T-cell (primary cell): ENCODE measurements around the gene MAN2A1. TPM values are rescaled to one million over a fixed set of nuclear protein-coding genes. Genes with fewer than 3 reads are reported as not detected.

Source experiments
- ATAC-seq, 4 experiments: fragments of 200-7000 bp in 3 of 4; fragments of 150-1000 bp in 1 of 4; cut with Tn5 transposase; replicated peaks in 1 of 4; 1 replicate in 3 of 4; 2 replicates in 1 of 4; pipeline ENCODE4 v1.10.0; 2021; ENCODE audit warnings: moderate library complexity in 3 of 4, mild to moderate bottlenecking in 2 of 4, moderate number of reproducible peaks in 1 of 4
- CTCF ChIA-PET, 2 donors: fragments of 300-600 bp; sonication (Branson Sonifier 250); formaldehyde crosslinking; loops; one replicate each; lab custom pipeline; 2022; ENCODE audit warnings: antibody characterized with exemption in 2 of 2; lab: Charles Lee
- POLR2A ChIA-PET, 2 donors: fragments of 300-600 bp; sonication (Branson Sonifier 250); formaldehyde crosslinking; loops; one replicate each; lab custom pipeline; 2022; ENCODE audit warnings: antibody characterized with exemption in 2 of 2; lab: Charles Lee
- DNase-seq, 35 experiments: peaks; one replicate each; pipeline versions ENCODE4 v3.0.0 to v3.0.0-alpha.2; 2013 to 2023
- H3K27ac ChIP-seq: one replicate; pipeline ENCODE4 v1.5.1; 2013; ENCODE audit warnings: low read length
- H3K27me3 ChIP-seq, 2 experiments: replicated peaks in 1 of 2; 1 replicate in 1 of 2; 2 replicates in 1 of 2; pipeline versions ENCODE4 v1.6.1 to v1.7.0; 2013; ENCODE audit warnings: low read length in 1 of 2, mixed read lengths in 1 of 2; ENCODE audit not compliant: control insufficient read depth in 2 of 2, insufficient read depth in 2 of 2; ENCODE audit errors: extremely low read depth in 1 of 2
- H3K36me3 ChIP-seq, 2 donors: 1 replicate in 1 of 2; 2 replicates in 1 of 2; pipeline versions ENCODE4 v1.6.1 to v1.7.0; 2013; ENCODE audit warnings: low read length in 1 of 2; ENCODE audit not compliant: control insufficient read depth in 2 of 2, insufficient read depth in 1 of 2; ENCODE audit errors: extremely low read depth in 1 of 2
- H3K4me1 ChIP-seq, 2 experiments: 1 replicate in 1 of 2; 2 replicates in 1 of 2; pipeline versions ENCODE4 v1.6.1 to v1.7.0; 2013; ENCODE audit warnings: low read length in 2 of 2, mixed read lengths in 1 of 2; ENCODE audit not compliant: insufficient read depth in 2 of 2, control insufficient read depth in 1 of 2; ENCODE audit errors: extremely low read depth in 1 of 2
- H3K4me3 ChIP-seq, 2 donors: 1 replicate in 1 of 2; 2 replicates in 1 of 2; pipeline versions ENCODE4 v1.5.1 to v1.7.0; 2013; ENCODE audit warnings: mild to moderate bottlenecking in 2 of 2, low read length in 1 of 2, moderate library complexity in 1 of 2; ENCODE audit not compliant: control insufficient read depth in 1 of 2; ENCODE audit errors: extremely low read depth in 1 of 2
- H3K9me3 ChIP-seq: 2 replicates; pipeline ENCODE4 v1.7.0; 2013
- H3K27ac Mint-ChIP-seq, 2 donors: one replicate each; pipeline ENCODE4 v1.8.0; 2020 to 2021; ENCODE audit warnings: mild to moderate bottlenecking in 2 of 2, mixed read lengths in 2 of 2
- H3K27me3 Mint-ChIP-seq, 2 donors: one replicate each; pipeline ENCODE4 v1.8.0; 2021 to 2022; ENCODE audit warnings: mixed read lengths in 2 of 2
- H3K36me3 Mint-ChIP-seq: one replicate; pipeline ENCODE4 v1.8.0; 2021; ENCODE audit warnings: mixed read lengths
- H3K4me1 Mint-ChIP-seq, 3 donors: one replicate each; pipeline ENCODE4 v1.8.0; 2020 to 2022; ENCODE audit warnings: mixed read lengths in 3 of 3, mild to moderate bottlenecking in 1 of 3
- H3K4me3 Mint-ChIP-seq, 3 donors: one replicate each; pipeline ENCODE4 v1.8.0; 2020 to 2022; ENCODE audit warnings: mild to moderate bottlenecking in 3 of 3, mixed read lengths in 3 of 3, moderate library complexity in 3 of 3
- H3K9me3 Mint-ChIP-seq, 3 donors: one replicate each; pipeline ENCODE4 v1.8.0; 2020 to 2022; ENCODE audit warnings: mixed read lengths in 3 of 3
- WGBS: methylation state at CpG from one replicate; pipeline ENCODE4 v1.1.5; 2013; ENCODE audit warnings: missing lambda C conversion rate; ENCODE audit not compliant: insufficient coverage; 5-methylcytosine and 5-hydroxymethylcytosine counted together
- total RNA-seq, 35 experiments: library from RNA in 6 of 35; stranded (reverse) in 6 of 35; fragments of 120-200 nt in 1 of 35; gene quantifications; one replicate each; pipeline versions ENCODE4 v1.2.1 to v1.2.4 and lab custom pipeline; 2013 to 2026

The MAN2A1 gene
- total RNA-seq, 5 donors from 2014 or later (not counting 1 experiment from before 2014, with no cell fraction given) = 46.7 to 64.0 (median 50.4) TPM

GRCh38 chr5:109697339-109697738 lies 7.6 kb downstream of the MAN2A1 start:
- Histone ChIP-seq H3K4me1 (peaks cover 30 to 31% of the 10 kb centered on the region in 2 experiments), H3K4me3 (no peak overlapping the region), H3K27me3 (no peaks in the 10 kb centered on the region), H3K9me3 (no peaks in the 10 kb centered on the region), H3K27ac (no peak overlapping the region), H3K36me3 (peaks cover 0 to 6% of the 10 kb centered on the region in 2 donors)
- DNase-seq = no peak
- ATAC-seq = no peak
- Mint-ChIP-seq H3K4me3 (peak overlapping the region in 1 of 3 donors; percentile 84), H3K27ac (no peak overlapping the region), H3K4me1 (peaks cover 94 to 100% (median 97%) of the 10 kb centered on the region in 3 donors), H3K27me3 (no peaks in the 10 kb centered on the region), H3K9me3 (no peaks in the 10 kb centered on the region), H3K36me3 (peaks cover 27% of the 10 kb centered on the region)
- ChIA-PET POLR2A (no interaction called here), CTCF (no interaction called here)
- no CpG with 5 or more reads among the region's 1 CpG for WGBS

GRCh38 chr5:109700516-109701153 lies 10.9 kb downstream of the MAN2A1 start:
- H3K27me3 Mint-ChIP-seq = no peaks in the 10 kb centered on the region
- H3K4me1 Mint-ChIP-seq = peaks cover 91 to 95% (median 91%) of the 10 kb centered on the region in 3 donors
- H3K4me3 ChIP-seq = no peak overlapping the region
- DNase-seq = no peak
- ATAC-seq = no peak
- peak overlapping the region in 1 of 3 donors; percentile 25 for H3K4me3 Mint-ChIP-seq
- no peaks in the 10 kb centered on the region for H3K9me3 Mint-ChIP-seq
- ChIA-PET CTCF (interaction anchor here in 1 of 2 donors (1.1 kb wide), 1 partner anchor 12 kb away, joined by 3 read pairs; no protein-coding TSS in a partner anchor), POLR2A (no interaction called here)
- H3K9me3 ChIP-seq = no peaks in the 10 kb centered on the region
- H3K27me3 ChIP-seq = no peaks in the 10 kb centered on the region
- 78% methylated on average over 1 of the region's 3 CpGs for WGBS
- H3K27ac Mint-ChIP-seq = no peak overlapping the region
- H3K4me1 ChIP-seq = peaks cover 11 to 26% of the 10 kb centered on the region in 2 experiments
- H3K27ac ChIP-seq = no peak overlapping the region
- H3K36me3 ChIP-seq = peaks cover 0 to 6% of the 10 kb centered on the region in 2 donors
- peaks cover 27% of the 10 kb centered on the region for H3K36me3 Mint-ChIP-seq

GRCh38 chr5:109701252-109701651 lies 11.5 kb downstream of the MAN2A1 start:
- Mint-ChIP-seq H3K4me1 (peaks cover 92 to 95% (median 93%) of the 10 kb centered on the region in 3 donors), H3K36me3 (peaks cover 31% of the 10 kb centered on the region), H3K27me3 (no peaks in the 10 kb centered on the region), H3K27ac (no peak overlapping the region), H3K4me3 (peak overlapping the region in 1 of 3 donors; percentile 22), H3K9me3 (no peaks in the 10 kb centered on the region)
- 100% methylated on average over 1 of the region's 2 CpGs for WGBS
- H3K4me1 ChIP-seq = peaks cover 8 to 22% of the 10 kb centered on the region in 2 experiments
- no peak overlapping the region for H3K4me3 ChIP-seq
- ChIA-PET POLR2A (interaction anchor here (0.6 to 1.0 kb wide), 3 partner anchors 9 to 147 kb away, joined by 3 read pairs; no protein-coding TSS in a partner anchor), CTCF (interaction anchor here in 1 of 2 donors (1.1 kb wide), 1 partner anchor 12 kb away, joined by 3 read pairs; no protein-coding TSS in a partner anchor)
- no peaks in the 10 kb centered on the region for H3K27me3 ChIP-seq
- H3K27ac ChIP-seq = no peak overlapping the region
- peaks cover 0 to 6% of the 10 kb centered on the region in 2 donors for H3K36me3 ChIP-seq
- ATAC-seq (no peak), DNase-seq (no peak)
- H3K9me3 ChIP-seq = no peaks in the 10 kb centered on the region

- Mint-ChIP-seq H3K9me3 (no peaks in the 10 kb centered on the region), H3K4me3 (peak overlapping the region in 2 of 3 donors; percentile 8 to 22), H3K27me3 (no peaks in the 10 kb centered on the region), H3K4me1 (peaks cover 92 to 95% (median 93%) of the 10 kb centered on the region in 3 donors), H3K36me3 (peaks cover 36% of the 10 kb centered on the region), H3K27ac (no peak overlapping the region)
- ChIA-PET POLR2A (interaction anchor here (0.6 to 1.0 kb wide), 4 partner anchors 9 to 296 kb away, joined by 3 to 5 read pairs (median 3); no protein-coding TSS in a partner anchor), CTCF (interaction anchor here (0.6 to 1.1 kb wide), 2 partner anchors 13 to 793 kb away, joined by 3 read pairs; no protein-coding TSS in a partner anchor)
- Histone ChIP-seq H3K27me3 (no peaks in the 10 kb centered on the region), H3K9me3 (no peaks in the 10 kb centered on the region), H3K27ac (no peak overlapping the region), H3K4me3 (no peak overlapping the region), H3K36me3 (peaks cover 0 to 6% of the 10 kb centered on the region in 2 donors), H3K4me1 (peaks cover 8 to 18% of the 10 kb centered on the region in 2 experiments)
- ATAC-seq (no peak), DNase-seq (no peak)
- 100% methylated on average over 1 of the region's 2 CpGs for WGBS
Observed at GRCh38 chr5:109701792-109702191, 12.1 kb downstream of the MAN2A1 start.

- Histone ChIP-seq H3K4me1 (peaks cover 5 to 15% of the 10 kb centered on the region in 2 experiments), H3K36me3 (peaks cover 0 to 6% of the 10 kb centered on the region in 2 donors), H3K27me3 (no peaks in the 10 kb centered on the region), H3K4me3 (no peak overlapping the region), H3K27ac (no peak overlapping the region), H3K9me3 (no peaks in the 10 kb centered on the region)
- CTCF ChIA-PET = interaction anchor here in 1 of 2 donors (0.8 kb wide), 1 partner anchor 351 kb away, joined by 3 read pairs; no protein-coding TSS in a partner anchor
- no peaks in the 10 kb centered on the region for H3K27me3 Mint-ChIP-seq
- H3K36me3 Mint-ChIP-seq = peaks cover 40% of the 10 kb centered on the region
- ATAC-seq = no peak
- no peaks in the 10 kb centered on the region for H3K9me3 Mint-ChIP-seq
- H3K4me3 Mint-ChIP-seq = no peak overlapping the region
- H3K27ac Mint-ChIP-seq = no peak overlapping the region
- POLR2A ChIA-PET = no interaction called here
- DNase-seq = no peak
- H3K4me1 Mint-ChIP-seq = peaks cover 92 to 95% (median 93%) of the 10 kb centered on the region in 3 donors
Observed at GRCh38 chr5:109703166-109703565, 13.4 kb downstream of the MAN2A1 start.

GRCh38 chr5:109703829-109704228 lies 14.1 kb downstream of the MAN2A1 start:
- Mint-ChIP-seq H3K4me1 (peaks cover 92 to 95% (median 92%) of the 10 kb centered on the region in 3 donors), H3K36me3 (peaks cover 38% of the 10 kb centered on the region), H3K27me3 (no peaks in the 10 kb centered on the region), H3K9me3 (no peaks in the 10 kb centered on the region), H3K27ac (no peak overlapping the region), H3K4me3 (peak overlapping the region in 1 of 3 donors; percentile 7)
- H3K4me1 ChIP-seq = peaks cover 5 to 19% of the 10 kb centered on the region in 2 experiments
- WGBS = 44% methylated on average over 1 of the region's 1 CpG
- H3K4me3 ChIP-seq = no peak overlapping the region
- ATAC-seq (peak in 1 of 4 experiments; percentile 26), DNase-seq (no peak)
- CTCF ChIA-PET = interaction anchor here in 1 of 2 donors (0.8 kb wide), 1 partner anchor 350 kb away, joined by 3 read pairs; no protein-coding TSS in a partner anchor
- H3K9me3 ChIP-seq = no peaks in the 10 kb centered on the region
- POLR2A ChIA-PET = no interaction called here
- H3K27me3 ChIP-seq = no peaks in the 10 kb centered on the region
- peaks cover 0 to 6% of the 10 kb centered on the region in 2 donors for H3K36me3 ChIP-seq
- H3K27ac ChIP-seq = no peak overlapping the region
